Naive B cell (primary cell): Measurements from ENCODE around the gene RGL4. TPM values are rescaled to one million over a fixed set of nuclear protein-coding genes. Genes with fewer than 3 reads are reported as not detected.
"Not testable (repeated sequence)": the region's sequence is repeated elsewhere in the genome, so short reads cannot be mapped to it uniquely, and the experiment has no call there.

ENCODE experiments used
- ATAC-seq, 2 donors: fragments of 150-1000 bp; cut with Tn5 transposase; 2 replicates each; pipeline ENCODE4 v1.10.0; 2021; ENCODE audit warnings: low read depth in 2 of 2, mild to moderate bottlenecking in 2 of 2, moderate library complexity in 2 of 2
- DNase-seq: peaks from one replicate; pipeline ENCODE4 v3.0.0; 2022
- H3K27ac Mint-ChIP-seq, 6 donors: one replicate each; pipeline ENCODE4 v1.8.0; 2020 to 2022; ENCODE audit warnings: mild to moderate bottlenecking in 6 of 6, mixed read lengths in 6 of 6, moderate library complexity in 5 of 6, inconsistent platforms in 2 of 6
- H3K27me3 Mint-ChIP-seq, 3 donors: one replicate each; pipeline ENCODE4 v1.8.0; 2021 to 2022; ENCODE audit warnings: mixed read lengths in 3 of 3, mild to moderate bottlenecking in 1 of 3
- H3K36me3 Mint-ChIP-seq, 2 donors: one replicate each; pipeline ENCODE4 v1.8.0; 2020 to 2022; ENCODE audit warnings: mixed read lengths in 2 of 2, inconsistent platforms in 1 of 2, mild to moderate bottlenecking in 1 of 2
- H3K4me1 Mint-ChIP-seq, 3 donors: one replicate each; pipeline ENCODE4 v1.8.0; 2020 to 2022; ENCODE audit warnings: mixed read lengths in 3 of 3, inconsistent platforms in 1 of 3, mild to moderate bottlenecking in 1 of 3, moderate library complexity in 1 of 3
- H3K4me3 Mint-ChIP-seq, 8 donors: one replicate each; pipeline ENCODE4 v1.8.0; 2020 to 2022; ENCODE audit warnings: mild to moderate bottlenecking in 8 of 8, mixed read lengths in 8 of 8, moderate library complexity in 8 of 8, inconsistent platforms in 2 of 8
- H3K9me3 Mint-ChIP-seq, 7 donors: one replicate each; pipeline ENCODE4 v1.8.0; 2020 to 2022; ENCODE audit warnings: mixed read lengths in 7 of 7, mild to moderate bottlenecking in 5 of 7, inconsistent platforms in 2 of 7, moderate library complexity in 1 of 7
- polyA plus RNA-seq, 6 donors: library from polyadenylated mRNA; unstranded; fragments of 300-500 nt; fragmentation: Illumina TruSeq; gene quantifications; one replicate each; pipeline ENCODE4 v1.2.3, GENCODE V29; 2021; ENCODE audit warnings: low read depth in 6 of 6

The RGL4 gene
- polyA plus RNA-seq: 1 to 10 TPM in 5 of 6 donors, under 1 TPM in 1; 0.78 to 3.9 (median 1.9) TPM

GRCh38 chr22:23690713-23691112, at the start of gene RGL4:
Gene RGL4, plus strand, starts transcription at chr22:23691013. Its CDS starts 1,018 bp downstream, at chr22:23692031.
- H3K9me3 Mint-ChIP-seq: no peaks in the 10 kb centered on the region
- DNase-seq (no peak), ATAC-seq (no peak)
- H3K4me1 Mint-ChIP-seq: peaks cover 8 to 11% (median 9%) of the 10 kb centered on the region in 3 donors
- peaks cover 3 to 8% of the 10 kb centered on the region in 2 donors for H3K36me3 Mint-ChIP-seq
- no peaks in the 10 kb centered on the region for H3K27me3 Mint-ChIP-seq
- peak within 1 kb of the TSS in 5 of 6 donors; percentile 20 to 60 (median 34) for H3K27ac Mint-ChIP-seq
- H3K4me3 Mint-ChIP-seq: no peak within 1 kb of the TSS

GRCh38 chr22:23646526-23646925, 44.3 kb upstream of the RGL4 start:
- H3K9me3 Mint-ChIP-seq: not testable (repeated sequence)

GRCh38 chr22:23649071-23649501, 41.7 kb upstream of the RGL4 start:
- Mint-ChIP-seq H3K4me1 (peaks cover 0 to 4% (median 2%) of the 10 kb centered on the region in 3 donors), H3K27me3 (no peaks in the 10 kb centered on the region), H3K9me3 (no peaks in the 10 kb centered on the region), H3K4me3 (no peak overlapping the region), H3K36me3 (peaks cover 0 to 4% of the 10 kb centered on the region in 2 donors), H3K27ac (peak overlapping the region in 2 of 6 donors; percentile 22 to 70)
- ATAC-seq (no peak), DNase-seq (no peak)

More at GRCh38 chr22:23646526-23646925, 44.3 kb upstream of the RGL4 start:
- H3K4me3 Mint-ChIP-seq, H3K36me3 Mint-ChIP-seq, DNase-seq, ATAC-seq, H3K4me1 Mint-ChIP-seq, H3K27me3 Mint-ChIP-seq: not testable (repeated sequence)
- peak overlapping the region in 2 of 6 donors; percentile 27 to 56 for H3K27ac Mint-ChIP-seq

- ATAC-seq (no peak), DNase-seq (no peak)
- Mint-ChIP-seq H3K4me3 (no peak overlapping the region), H3K27me3 (no peaks in the 10 kb centered on the region), H3K9me3 (no peaks in the 10 kb centered on the region), H3K4me1 (peaks cover 0 to 4% (median 2%) of the 10 kb centered on the region in 3 donors), H3K27ac (no peak overlapping the region), H3K36me3 (no peaks in the 10 kb centered on the region)
These were observed 39.1 kb upstream of the RGL4 start for GRCh38 chr22:23651676-23652075.

GRCh38 chr22:23652286-23652685, 38.5 kb upstream of the RGL4 start:
- no peak for ATAC-seq
- H3K27ac Mint-ChIP-seq: peak overlapping the region in 3 of 6 donors; percentile 22 to 56 (median 37)

GRCh38 chr22:23652711-23653110, 38.1 kb upstream of the RGL4 start:
- H3K9me3 Mint-ChIP-seq: no peaks in the 10 kb centered on the region
- peak overlapping the region in 2 of 6 donors; percentile 37 to 56 for H3K27ac Mint-ChIP-seq
- DNase-seq (no peak), ATAC-seq (no peak)
- no peaks in the 10 kb centered on the region for H3K27me3 Mint-ChIP-seq
- H3K4me3 Mint-ChIP-seq: no peak overlapping the region
- peaks cover 0 to 4% (median 2%) of the 10 kb centered on the region in 3 donors for H3K4me1 Mint-ChIP-seq
- H3K36me3 Mint-ChIP-seq: peaks cover 0 to 2% of the 10 kb centered on the region in 2 donors

More at GRCh38 chr22:23652286-23652685, 38.5 kb upstream of the RGL4 start:
- Mint-ChIP-seq H3K4me3 (no peak overlapping the region), H3K27me3 (no peaks in the 10 kb centered on the region), H3K4me1 (peaks cover 0 to 4% (median 2%) of the 10 kb centered on the region in 3 donors), H3K9me3 (no peaks in the 10 kb centered on the region), H3K36me3 (no peaks in the 10 kb centered on the region)
- no peak for DNase-seq

GRCh38 chr22:23655891-23656475, 34.8 kb upstream of the RGL4 start:
- no peak overlapping the region for H3K4me3 Mint-ChIP-seq
- peaks cover 0 to 16% of the 10 kb centered on the region in 2 donors for H3K36me3 Mint-ChIP-seq
- DNase-seq: no peak
- H3K27me3 Mint-ChIP-seq: no peaks in the 10 kb centered on the region
- H3K9me3 Mint-ChIP-seq: no peaks in the 10 kb centered on the region
- no peak overlapping the region for H3K27ac Mint-ChIP-seq
- ATAC-seq: no peak
- peaks cover 0 to 6% (median 4%) of the 10 kb centered on the region in 3 donors for H3K4me1 Mint-ChIP-seq

- Mint-ChIP-seq H3K27ac (peak overlapping the region in 2 of 6 donors; percentile 18 to 95), H3K4me1 (peaks cover 0 to 7% (median 0%) of the 10 kb centered on the region in 3 donors), H3K36me3 (peaks cover 0 to 24% of the 10 kb centered on the region in 2 donors), H3K4me3 (no peak overlapping the region), H3K27me3 (no peaks in the 10 kb centered on the region), H3K9me3 (no peaks in the 10 kb centered on the region)
- ATAC-seq (no peak), DNase-seq (no peak)
These were observed 33.1 kb upstream of the RGL4 start for GRCh38 chr22:23657727-23658126.

- not testable (repeated sequence) for DNase-seq, ATAC-seq, H3K4me3 Mint-ChIP-seq, H3K4me1 Mint-ChIP-seq, H3K9me3 Mint-ChIP-seq, H3K27me3 Mint-ChIP-seq
- Mint-ChIP-seq H3K27ac (peak overlapping the region in 2 of 6 donors; percentile 47 to 80), H3K36me3 (peaks cover 7 to 31% of the 10 kb centered on the region in 2 donors)
These were observed 30.4 kb upstream of the RGL4 start for GRCh38 chr22:23660381-23660780.

GRCh38 chr22:23670378-23671295, 20.2 kb upstream of the RGL4 start:
- DNase-seq (no peak), ATAC-seq (no peak)
- Mint-ChIP-seq H3K4me3 (no peak overlapping the region), H3K27ac (peak overlapping the region in 1 of 6 donors; percentile 26), H3K36me3 (no peaks in the 10 kb centered on the region), H3K9me3 (peaks cover 0 to 2% (median 0%) of the 10 kb centered on the region in 7 donors), H3K27me3 (no peaks in the 10 kb centered on the region), H3K4me1 (peaks cover 0 to 3% (median 2%) of the 10 kb centered on the region in 3 donors)

GRCh38 chr22:23671387-23671786, 19.4 kb upstream of the RGL4 start:
- not testable (repeated sequence) for DNase-seq, H3K4me3 Mint-ChIP-seq, H3K27me3 Mint-ChIP-seq, H3K27ac Mint-ChIP-seq, H3K4me1 Mint-ChIP-seq, H3K9me3 Mint-ChIP-seq, H3K36me3 Mint-ChIP-seq, ATAC-seq

- not testable (repeated sequence) for H3K27me3 Mint-ChIP-seq, H3K4me1 Mint-ChIP-seq
These were observed 18.3 kb upstream of the RGL4 start for GRCh38 chr22:23672307-23673049.

GRCh38 chr22:23673050-23673620, 17.7 kb upstream of the RGL4 start:
- Mint-ChIP-seq H3K36me3 (no peaks in the 10 kb centered on the region), H3K4me1 (peaks cover 7 to 9% (median 7%) of the 10 kb centered on the region in 3 donors), H3K27me3 (no peaks in the 10 kb centered on the region), H3K27ac (peak overlapping the region in 2 of 6 donors; percentile 65 to 78), H3K9me3 (no peaks in the 10 kb centered on the region), H3K4me3 (no peak overlapping the region)
- DNase-seq (no peak), ATAC-seq (no peak)

More at GRCh38 chr22:23672307-23673049, 18.3 kb upstream of the RGL4 start:
- peak overlapping the region in 1 of 6 donors; percentile 65 for H3K27ac Mint-ChIP-seq
- ATAC-seq, H3K4me3 Mint-ChIP-seq, DNase-seq, H3K36me3 Mint-ChIP-seq, H3K9me3 Mint-ChIP-seq: not testable (repeated sequence)
